ENCODE data around the gene NDE1. TPM values are rescaled to one million over a fixed set of nuclear protein-coding genes. Genes with fewer than 3 reads are reported as not detected.

Gene NDE1
- total and polyA plus RNA-seq, 9 of the 15 experiments (the other 6 are each of a cell fraction or from before 2014, with no cell fraction given): 3.1 to 59.9 (median 30.0) TPM

DNA sequence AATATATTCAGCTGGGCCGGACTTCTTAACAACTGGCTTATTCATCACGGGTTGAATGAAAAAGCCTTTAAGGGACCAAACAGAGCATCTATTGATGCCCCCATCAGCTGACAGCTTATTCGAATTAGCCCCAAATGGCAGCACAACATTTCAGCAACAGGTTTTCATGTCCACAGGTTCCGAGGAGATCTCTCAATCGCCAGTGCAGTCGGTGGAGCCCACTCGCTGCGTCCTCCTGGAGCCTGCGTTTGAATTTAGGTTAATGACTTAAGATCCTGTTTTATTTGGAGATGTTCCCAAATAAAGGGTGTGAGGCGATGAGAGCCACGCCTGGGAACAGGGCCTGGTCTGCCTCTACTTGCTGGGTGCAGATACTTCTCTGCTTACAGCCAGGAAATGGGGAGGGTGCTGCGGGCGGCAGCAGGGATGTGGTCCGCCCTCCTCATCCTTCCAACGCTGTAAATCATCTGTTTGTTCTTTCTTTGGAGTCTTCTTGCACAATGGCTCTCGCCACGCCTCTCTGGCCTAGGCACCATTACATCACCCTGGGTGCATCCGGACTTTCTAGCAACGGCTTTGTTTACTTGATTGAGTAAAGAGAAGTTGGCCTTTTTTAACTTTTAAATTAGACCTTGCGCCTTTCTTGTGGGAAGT, 22.6 kb downstream of the NDE1 start (continued):
- TF ChIP-seq ATF7 (IDR thresholded peaks at IDR 0.05): peak; percentile 44; the same call in 1 of the 2 replicates
- TF ChIP-seq, protein P1, sequence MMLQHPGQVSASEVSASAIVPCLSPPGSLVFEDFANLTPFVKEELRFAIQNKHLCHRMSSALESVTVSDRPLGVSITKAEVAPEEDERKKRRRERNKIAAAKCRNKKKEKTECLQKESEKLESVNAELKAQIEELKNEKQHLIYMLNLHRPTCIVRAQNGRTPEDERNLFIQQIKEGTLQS (IDR thresholded peaks at IDR 0.05): peak; percentile 58; the same call in 1 of the 2 replicates
- TF ChIP-seq, protein P1 (CRISPR knock-in tag; conservative IDR thresholded peaks at IDR 0.05): no peak
- TF ChIP-seq CXXC5 (CRISPR knock-in tag; IDR thresholded peaks at IDR 0.05): 0 out of 2 replicates have a peak, but pooled peaks have one; percentile 22
- TF ChIP-seq HNRNPH1 (optimal IDR thresholded peaks at IDR 0.05; ENCODE audit: low read depth, low read length): no peak
- 0 out of 4 replicates have a peak, but pooled peaks of 1 of the 2 experiments have one; percentile 3 for TF ChIP-seq RCOR1 (IDR thresholded peaks at IDR 0.05; ENCODE audit: borderline replicate concordance in 1 of 2, low read depth in 2 of 2, low read length in 2 of 2)
- TF ChIP-seq, protein P2, sequence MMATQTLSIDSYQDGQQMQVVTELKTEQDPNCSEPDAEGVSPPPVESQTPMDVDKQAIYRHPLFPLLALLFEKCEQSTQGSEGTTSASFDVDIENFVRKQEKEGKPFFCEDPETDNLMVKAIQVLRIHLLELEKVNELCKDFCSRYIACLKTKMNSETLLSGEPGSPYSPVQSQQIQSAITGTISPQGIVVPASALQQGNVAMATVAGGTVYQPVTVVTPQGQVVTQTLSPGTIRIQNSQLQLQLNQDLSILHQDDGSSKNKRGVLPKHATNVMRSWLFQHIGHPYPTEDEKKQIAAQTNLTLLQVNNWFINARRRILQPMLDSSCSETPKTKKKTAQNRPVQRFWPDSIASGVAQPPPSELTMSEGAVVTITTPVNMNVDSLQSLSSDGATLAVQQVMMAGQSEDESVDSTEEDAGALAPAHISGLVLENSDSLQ (IDR thresholded peaks at IDR 0.05): peak; percentile 73
- no peak for TF ChIP-seq ZNF224 (CRISPR knock-in tag; IDR thresholded peaks at IDR 0.05)
- TF ChIP-seq ETV1 (tag; conservative IDR thresholded peaks at IDR 0.05; ENCODE audit: low read depth): peak; percentile 45; the same call in 1 of the 2 replicates
